ENCODE results near the gene SNTA1.
"Not testable (repeated sequence)": the region's sequence is repeated elsewhere in the genome, so short reads cannot be mapped to it uniquely, and the experiment has no call there.

SNTA1 gene

DNA sequence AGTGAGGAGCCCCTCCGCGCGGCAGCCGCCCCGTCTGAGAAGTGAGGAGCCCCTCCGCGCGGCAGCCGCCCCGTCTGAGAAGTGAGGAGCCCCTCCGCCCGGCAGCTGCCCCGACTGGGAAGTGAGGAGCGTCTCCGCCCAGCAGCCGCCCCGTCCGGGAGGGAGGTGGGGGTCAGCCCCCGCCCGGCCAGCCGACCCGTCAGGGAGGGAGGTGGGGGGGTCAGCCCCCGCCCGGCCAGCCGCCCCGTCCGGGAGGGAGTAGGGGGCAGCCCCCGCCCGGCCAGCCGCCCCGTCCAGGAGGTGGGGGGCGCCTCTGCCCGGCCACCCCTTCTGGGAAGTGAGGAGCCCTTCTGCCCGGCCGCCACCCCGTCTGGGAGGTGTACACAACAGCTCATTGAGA is 54.2 kb downstream of the SNTA1 start:
- not testable (repeated sequence) for DNase-seq

DNA sequence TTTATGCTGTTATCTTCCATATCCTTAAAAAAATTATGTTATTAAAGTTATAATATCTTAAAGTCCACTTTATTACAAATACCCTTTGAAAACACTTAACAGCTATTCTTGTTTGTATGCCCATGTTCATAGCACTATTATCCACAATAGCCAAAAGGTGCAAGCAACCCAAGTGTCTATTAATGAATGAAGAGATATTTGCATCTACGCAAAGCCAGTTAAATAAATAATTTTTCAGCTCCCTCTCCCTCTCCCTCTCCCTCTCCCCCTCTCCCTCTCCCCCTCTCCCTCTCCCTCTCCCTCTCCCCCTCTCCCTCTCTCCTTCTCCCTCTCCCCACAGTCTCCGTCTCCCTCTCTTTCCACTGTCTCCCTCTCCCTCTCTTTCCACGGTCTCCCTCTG is 55.3 kb downstream of the SNTA1 start:
- DNase-seq: no peak

DNA sequence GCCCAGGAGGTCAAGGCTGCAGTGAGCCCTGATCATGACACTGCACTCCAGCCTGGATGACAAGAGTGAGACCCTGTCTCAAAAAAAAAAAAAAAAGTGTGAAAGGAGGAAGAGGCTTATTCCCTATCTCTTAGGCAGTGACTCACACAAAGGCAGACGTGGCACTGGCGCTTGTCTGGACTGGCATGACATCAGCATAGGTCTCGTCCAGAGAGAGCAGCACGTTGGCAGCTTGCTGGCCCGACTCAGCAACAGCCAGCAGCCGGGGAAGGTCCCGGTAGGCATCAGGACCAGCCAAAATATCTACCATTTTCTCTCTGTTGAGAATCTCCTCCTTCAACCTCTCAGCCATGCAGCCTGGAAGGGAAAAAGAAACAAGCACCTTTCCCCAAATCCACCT is 56.4 kb downstream of the SNTA1 start:
- no peak for DNase-seq

- DNase-seq: no peak
Measured at GRCh38 chr20:33386673-33387072, 56.9 kb downstream of the SNTA1 start.

DNA sequence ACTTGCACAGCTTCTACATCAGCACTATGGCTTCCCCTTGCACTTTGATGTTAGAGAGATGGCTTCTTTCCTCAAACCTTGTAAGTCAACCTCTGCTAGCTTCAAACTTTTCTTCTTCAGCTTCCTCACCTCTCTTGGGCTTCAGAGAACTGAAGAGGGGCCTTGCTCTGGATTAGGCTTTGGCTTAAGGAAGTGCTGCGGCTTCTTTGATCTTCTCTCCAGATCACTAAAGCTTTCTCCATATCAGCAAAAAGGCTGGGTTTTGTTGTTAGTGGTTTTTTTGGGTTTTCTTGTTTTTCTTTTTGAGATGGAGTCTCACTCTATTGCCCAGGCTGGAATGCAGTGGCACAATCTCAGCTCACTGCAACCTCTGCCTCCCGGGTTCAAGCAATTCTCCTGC is 66.2 kb downstream of the SNTA1 start:
- peak; percentile 21 for DNase-seq

DNA sequence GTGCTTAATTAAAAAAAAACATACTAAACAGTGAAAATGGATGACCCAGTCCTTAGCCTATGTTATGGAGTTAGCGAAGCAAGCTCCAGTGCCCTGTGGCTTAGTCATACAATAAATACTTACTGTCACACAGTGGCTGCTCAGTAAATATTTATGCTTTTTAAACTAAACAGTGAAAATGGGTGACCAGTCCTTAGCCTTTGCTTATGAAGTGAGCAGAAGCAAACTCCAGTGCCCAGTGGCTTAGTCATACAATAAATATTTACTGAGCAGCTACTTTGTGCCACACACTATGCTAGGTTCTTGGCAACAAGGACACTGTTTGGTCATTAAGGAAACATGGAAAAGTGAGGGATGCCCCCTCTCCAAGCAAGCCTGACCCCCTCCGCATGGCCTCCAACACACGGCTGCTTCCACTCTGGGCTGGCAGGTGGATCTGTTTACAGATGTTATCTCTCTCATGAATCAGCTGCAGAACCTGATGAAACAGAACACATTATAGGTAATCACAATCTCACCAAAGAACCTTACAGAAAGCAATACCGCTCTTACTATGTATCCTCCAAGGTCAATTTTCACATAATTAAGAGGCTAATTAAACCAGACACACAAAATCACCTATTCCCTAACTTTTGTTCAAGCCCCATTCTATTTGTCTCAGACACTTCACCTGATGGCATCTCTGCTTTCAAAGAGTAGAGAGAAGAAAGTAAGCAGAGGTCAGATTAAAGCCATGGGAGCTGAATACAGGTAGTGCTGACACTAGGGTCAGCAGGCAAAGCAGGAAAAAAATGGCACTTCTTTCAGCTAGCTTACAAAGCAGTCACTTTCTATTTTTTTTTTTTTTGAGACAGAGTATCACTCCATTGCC is 69.6 kb downstream of the SNTA1 start:
- no peak for DNase-seq

DNA sequence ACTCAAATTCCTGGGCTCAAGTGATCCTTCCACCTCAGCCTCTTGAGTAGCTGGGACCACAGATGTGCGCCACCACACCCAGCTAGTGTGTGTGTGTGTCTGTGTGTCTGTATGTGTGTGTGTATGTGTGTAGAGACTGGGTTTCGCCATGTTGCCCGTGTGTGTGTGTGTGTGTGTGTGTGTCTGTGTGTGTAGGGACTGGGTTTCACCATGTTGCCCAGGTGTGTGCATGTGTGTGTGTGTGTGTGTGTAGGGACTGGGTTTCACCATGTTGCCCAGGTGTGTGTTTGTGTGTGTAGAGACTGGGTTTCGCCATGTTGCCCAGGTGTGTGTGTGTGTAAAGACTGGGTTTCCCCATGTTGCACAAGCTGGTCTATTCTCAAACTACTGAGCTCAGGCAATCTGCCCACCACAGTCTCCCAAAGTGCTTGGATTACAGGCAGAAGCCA is 70.5 kb downstream of the SNTA1 start:
- DNase-seq: no peak

GRCh38 chr20:33370291-33370690 is 73.3 kb downstream of the SNTA1 start:
- peak; percentile 89 for DNase-seq

GRCh38 chr20:33362898-33363297 is 80.7 kb downstream of the SNTA1 start:
- no peak for DNase-seq

- no peak for DNase-seq
Measured at GRCh38 chr20:33359399-33360261, 83.9 kb downstream of the SNTA1 start.

Measured in CD4-positive, alpha-beta T cell treated with Interleukin-17A for 1 hour (primary cell).